Central memory CD8-positive, alpha-beta T cell (primary cell): ENCODE data around the gene MFSD12.

Experiments used
- ATAC-seq: fragments of 150-1000 bp; cut with Tn5 transposase; replicated peaks from 2 replicates; pipeline ENCODE4 v1.10.0; 2022; ENCODE audit warnings: mild to moderate bottlenecking, moderate FRiP score, moderate number of reproducible peaks; ENCODE audit not compliant: poor library complexity, severe bottlenecking; ENCODE audit errors: extremely low read depth
- DNase-seq, 2 donors: peaks; one replicate each; pipeline ENCODE4 v3.0.0; 2021; ENCODE audit warnings: low spot score in 2 of 2
- H3K27ac Mint-ChIP-seq: one replicate; pipeline ENCODE4 v1.8.0; 2022; ENCODE audit warnings: low read depth, mild to moderate bottlenecking, moderate library complexity, mixed read lengths
- H3K27me3 Mint-ChIP-seq: one replicate; pipeline ENCODE4 v1.8.0; 2022; ENCODE audit warnings: mixed read lengths
- H3K36me3 Mint-ChIP-seq: one replicate; pipeline ENCODE4 v1.8.0; 2022; ENCODE audit warnings: mild to moderate bottlenecking, moderate library complexity, mixed read lengths; ENCODE audit not compliant: insufficient read depth
- H3K4me1 Mint-ChIP-seq: one replicate; pipeline ENCODE4 v1.8.0; 2022; ENCODE audit warnings: mixed read lengths
- H3K4me3 Mint-ChIP-seq: one replicate; pipeline ENCODE4 v1.8.0; 2022; ENCODE audit warnings: mild to moderate bottlenecking, moderate library complexity, mixed read lengths
- H3K9me3 Mint-ChIP-seq: one replicate; pipeline ENCODE4 v1.8.0; 2022; ENCODE audit warnings: mixed read lengths

The MFSD12 gene

GRCh38 chr19:3557461-3558248, at the start of gene MFSD12:
TSS of gene MFSD12 (minus strand) at chr19:3557586. CDS start at chr19:3557403, 183 bp downstream.
- Mint-ChIP-seq H3K27ac (peak within 1 kb of the TSS; percentile 99), H3K27me3 (no peaks in the 10 kb centered on the region), H3K36me3 (peaks cover 20% of the 10 kb centered on the region), H3K4me1 (peaks cover 35% of the 10 kb centered on the region), H3K9me3 (no peaks in the 10 kb centered on the region), H3K4me3 (peak within 1 kb of the TSS; percentile 92)
- DNase-seq (peak; percentile 89 to 90), ATAC-seq (peak; percentile 91)

GRCh38 chr19:3606690-3607289, 49.4 kb upstream of the MFSD12 start, which contains the start of gene TBXA2R:
TSS of gene TBXA2R (minus strand) at chr19:3606875. CDS start at chr19:3600634, 6,241 bp downstream.
- DNase-seq (no peak), ATAC-seq (no peak)
- H3K27ac Mint-ChIP-seq: no peak within 1 kb of the TSS
- peak within 1 kb of the TSS; percentile 40 for H3K4me3 Mint-ChIP-seq
- H3K4me1 Mint-ChIP-seq: peaks cover 8% of the 10 kb centered on the region
- no peaks in the 10 kb centered on the region for H3K27me3 Mint-ChIP-seq
- H3K36me3 Mint-ChIP-seq: peaks cover 2% of the 10 kb centered on the region
- H3K9me3 Mint-ChIP-seq: no peaks in the 10 kb centered on the region

GRCh38 chr19:3606174-3606689, 48.8 kb upstream of the MFSD12 start:
- Mint-ChIP-seq H3K27ac (no peak overlapping the region), H3K36me3 (peaks cover 2% of the 10 kb centered on the region), H3K27me3 (no peaks in the 10 kb centered on the region), H3K9me3 (no peaks in the 10 kb centered on the region), H3K4me3 (peak overlapping the region; percentile 34), H3K4me1 (peaks cover 8% of the 10 kb centered on the region)
- DNase-seq: no peak
- peak; percentile 53 for ATAC-seq

GRCh38 chr19:3605770-3606169, 48.4 kb upstream of the MFSD12 start:
- Mint-ChIP-seq H3K36me3 (peaks cover 2% of the 10 kb centered on the region), H3K9me3 (no peaks in the 10 kb centered on the region), H3K4me1 (peaks cover 8% of the 10 kb centered on the region), H3K27me3 (no peaks in the 10 kb centered on the region), H3K27ac (no peak overlapping the region), H3K4me3 (no peak overlapping the region)
- DNase-seq (no peak), ATAC-seq (no peak)

GRCh38 chr19:3605361-3605760, 48.0 kb upstream of the MFSD12 start:
- no peak for DNase-seq
- H3K36me3 Mint-ChIP-seq: peaks cover 2% of the 10 kb centered on the region
- no peaks in the 10 kb centered on the region for H3K9me3 Mint-ChIP-seq
- ATAC-seq: peak; percentile 12
- no peaks in the 10 kb centered on the region for H3K27me3 Mint-ChIP-seq
- H3K27ac Mint-ChIP-seq: no peak overlapping the region
- no peak overlapping the region for H3K4me3 Mint-ChIP-seq
- peaks cover 8% of the 10 kb centered on the region for H3K4me1 Mint-ChIP-seq

- peak; percentile 55 for ATAC-seq
- no peak for DNase-seq
- no peak overlapping the region for H3K27ac Mint-ChIP-seq
- no peak overlapping the region for H3K4me3 Mint-ChIP-seq
- H3K36me3 Mint-ChIP-seq: peaks cover 2% of the 10 kb centered on the region
- H3K4me1 Mint-ChIP-seq: peaks cover 8% of the 10 kb centered on the region
- no peaks in the 10 kb centered on the region for H3K27me3 Mint-ChIP-seq
- no peaks in the 10 kb centered on the region for H3K9me3 Mint-ChIP-seq
These were observed 47.6 kb upstream of the MFSD12 start for GRCh38 chr19:3604987-3605343.

GRCh38 chr19:3604227-3604986, 47.0 kb upstream of the MFSD12 start:
- Mint-ChIP-seq H3K27me3 (no peaks in the 10 kb centered on the region), H3K36me3 (no peaks in the 10 kb centered on the region), H3K4me3 (no peak overlapping the region), H3K4me1 (peaks cover 8% of the 10 kb centered on the region), H3K27ac (no peak overlapping the region), H3K9me3 (no peaks in the 10 kb centered on the region)
- no peak for DNase-seq
- no peak for ATAC-seq

GRCh38 chr19:3603121-3603811, 45.9 kb upstream of the MFSD12 start:
- no peaks in the 10 kb centered on the region for H3K9me3 Mint-ChIP-seq

GRCh38 chr19:3601021-3601420, 43.6 kb upstream of the MFSD12 start:
- no peak for DNase-seq
- H3K36me3 Mint-ChIP-seq: no peaks in the 10 kb centered on the region
- no peak for ATAC-seq
- H3K27me3 Mint-ChIP-seq: no peaks in the 10 kb centered on the region
- H3K4me1 Mint-ChIP-seq: no peaks in the 10 kb centered on the region
- no peak overlapping the region for H3K27ac Mint-ChIP-seq
- H3K9me3 Mint-ChIP-seq: no peaks in the 10 kb centered on the region
- H3K4me3 Mint-ChIP-seq: no peak overlapping the region

More at GRCh38 chr19:3603121-3603811, 45.9 kb upstream of the MFSD12 start:
- ATAC-seq (no peak), DNase-seq (no peak)
- Mint-ChIP-seq H3K27ac (no peak overlapping the region), H3K4me3 (no peak overlapping the region), H3K27me3 (no peaks in the 10 kb centered on the region), H3K36me3 (no peaks in the 10 kb centered on the region), H3K4me1 (peaks cover 6% of the 10 kb centered on the region)

- no peak for DNase-seq
- Mint-ChIP-seq H3K27ac (no peak overlapping the region), H3K27me3 (no peaks in the 10 kb centered on the region), H3K36me3 (no peaks in the 10 kb centered on the region), H3K4me1 (no peaks in the 10 kb centered on the region), H3K4me3 (no peak overlapping the region), H3K9me3 (no peaks in the 10 kb centered on the region)
- no peak for ATAC-seq
These were observed 42.4 kb upstream of the MFSD12 start for GRCh38 chr19:3599776-3600187.

GRCh38 chr19:3595521-3596061, 38.2 kb upstream of the MFSD12 start:
- Mint-ChIP-seq H3K27ac (no peak overlapping the region), H3K4me3 (no peak overlapping the region), H3K36me3 (no peaks in the 10 kb centered on the region), H3K27me3 (no peaks in the 10 kb centered on the region), H3K9me3 (no peaks in the 10 kb centered on the region), H3K4me1 (no peaks in the 10 kb centered on the region)
- DNase-seq: no peak
- no peak for ATAC-seq

GRCh38 chr19:3593156-3593555, 35.8 kb upstream of the MFSD12 start:
- Mint-ChIP-seq H3K4me1 (no peaks in the 10 kb centered on the region), H3K9me3 (no peaks in the 10 kb centered on the region), H3K27me3 (no peaks in the 10 kb centered on the region), H3K4me3 (no peak overlapping the region), H3K27ac (peak overlapping the region; percentile 68), H3K36me3 (no peaks in the 10 kb centered on the region)
- DNase-seq (no peak), ATAC-seq (no peak)
